ENCODE data around the gene MASP1.
"Not testable (repeated sequence)": the region's sequence is repeated elsewhere in the genome, so short reads cannot be mapped to it uniquely, and the experiment has no call there.

MASP1 gene

GRCh38 chr3:187212705-187213104, 78.8 kb downstream of the MASP1 start:
- FAIRE-seq = no peak

DNA sequence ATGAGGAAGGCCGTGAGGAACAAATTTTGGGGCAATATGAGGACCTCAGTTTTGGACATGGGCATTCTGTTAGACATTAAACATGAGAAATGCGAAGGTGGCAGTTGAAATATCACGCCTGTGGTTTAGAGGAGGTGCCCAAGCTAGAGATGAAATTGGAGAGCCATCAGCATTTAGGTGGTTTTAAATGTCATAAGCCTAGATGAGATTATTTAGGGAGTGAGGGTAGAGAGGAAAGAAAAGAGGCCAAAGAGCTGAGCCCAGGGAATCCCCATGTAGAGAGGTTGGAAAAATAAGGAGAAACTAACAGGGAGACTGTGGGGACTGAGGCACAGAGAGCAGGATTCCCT, 79.4 kb downstream of the MASP1 start:
- FAIRE-seq = no peak

- FAIRE-seq = no peak
These were observed 79.9 kb downstream of the MASP1 start for GRCh38 chr3:187211532-187212195.

GRCh38 chr3:187210545-187211327, 80.8 kb downstream of the MASP1 start:
- FAIRE-seq = no peak

DNA sequence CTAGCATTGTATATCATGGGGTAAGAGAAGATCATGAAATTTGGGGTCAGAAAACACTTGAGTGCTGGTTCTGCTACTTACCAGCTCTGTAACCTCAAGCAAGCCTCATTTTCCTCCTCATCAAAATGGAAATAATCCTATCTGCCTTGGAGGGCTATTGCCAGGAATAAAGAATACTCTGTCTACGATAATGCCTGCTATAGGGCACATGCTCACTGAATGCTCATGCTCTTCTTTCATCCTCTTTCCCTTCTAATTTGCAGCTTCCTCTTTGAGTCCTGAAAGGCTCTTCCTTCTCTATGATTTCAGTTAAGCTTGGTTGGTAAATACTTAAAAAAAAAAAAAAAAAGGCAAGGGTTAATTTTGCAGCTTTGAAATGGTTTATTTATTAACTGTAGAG, 81.4 kb downstream of the MASP1 start:
- FAIRE-seq = no peak

DNA sequence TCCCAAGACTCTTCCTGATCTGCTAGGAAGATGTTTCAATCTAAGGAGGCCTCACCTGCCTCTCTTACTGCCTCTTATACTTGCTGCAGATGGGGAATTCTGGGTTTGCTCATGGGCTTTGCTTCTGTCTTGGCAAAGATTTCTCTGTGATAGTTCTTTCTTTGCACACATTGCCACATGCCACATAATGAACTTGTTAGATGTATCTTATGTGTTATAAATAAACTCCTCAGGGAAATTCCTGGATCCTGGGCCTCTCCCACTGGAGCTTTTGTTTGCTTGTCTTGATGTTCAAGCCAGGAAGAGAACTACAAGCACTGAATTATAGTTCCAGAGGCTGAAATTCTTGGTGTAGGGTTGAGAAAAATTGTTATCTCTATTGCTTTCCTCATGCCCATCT, 82.0 kb downstream of the MASP1 start:
- no peak for FAIRE-seq

- no peak for FAIRE-seq
These were observed 83.4 kb downstream of the MASP1 start for GRCh38 chr3:187208159-187208558.

DNA sequence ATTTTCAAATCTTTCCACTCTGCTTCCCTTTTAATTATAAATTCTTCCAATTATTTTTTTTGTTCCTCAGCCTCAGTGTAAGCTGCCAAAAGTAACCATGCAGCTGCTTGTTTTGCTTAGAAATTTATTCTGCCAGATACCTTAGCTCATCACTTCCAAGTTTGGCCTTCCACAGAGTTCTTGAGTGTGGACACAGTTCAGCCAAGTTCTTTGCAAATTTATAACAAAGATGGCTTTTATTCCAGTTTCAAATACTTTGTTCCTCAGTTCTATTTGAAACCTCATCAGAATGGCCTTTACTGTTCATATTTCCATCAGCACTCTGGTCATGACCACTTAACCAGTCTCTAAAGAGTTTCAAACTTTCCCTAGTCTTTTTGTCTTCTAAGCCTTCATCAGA, 83.9 kb downstream of the MASP1 start:
- no peak for FAIRE-seq

- FAIRE-seq = no peak
These were observed 84.5 kb downstream of the MASP1 start for GRCh38 chr3:187207062-187207461.

DNA sequence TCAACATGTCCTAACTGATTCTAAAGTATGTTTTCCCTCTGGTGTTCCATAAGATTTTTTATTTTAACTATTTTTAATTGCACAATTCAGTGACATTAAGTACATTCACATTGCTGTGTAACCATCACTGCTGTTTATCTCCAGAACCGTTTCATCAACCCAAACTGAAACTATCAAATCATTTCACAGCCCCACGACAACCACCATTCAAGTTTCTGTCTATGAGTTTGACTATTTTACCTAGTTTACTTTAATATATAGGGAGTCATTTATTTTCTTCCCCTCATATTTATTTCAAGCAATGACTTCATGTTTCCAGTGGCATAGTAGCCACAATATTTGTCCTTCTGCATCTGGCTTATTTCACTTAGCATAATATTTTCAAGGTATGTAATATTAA, 85.9 kb downstream of the MASP1 start:
- no peak for FAIRE-seq

DNA sequence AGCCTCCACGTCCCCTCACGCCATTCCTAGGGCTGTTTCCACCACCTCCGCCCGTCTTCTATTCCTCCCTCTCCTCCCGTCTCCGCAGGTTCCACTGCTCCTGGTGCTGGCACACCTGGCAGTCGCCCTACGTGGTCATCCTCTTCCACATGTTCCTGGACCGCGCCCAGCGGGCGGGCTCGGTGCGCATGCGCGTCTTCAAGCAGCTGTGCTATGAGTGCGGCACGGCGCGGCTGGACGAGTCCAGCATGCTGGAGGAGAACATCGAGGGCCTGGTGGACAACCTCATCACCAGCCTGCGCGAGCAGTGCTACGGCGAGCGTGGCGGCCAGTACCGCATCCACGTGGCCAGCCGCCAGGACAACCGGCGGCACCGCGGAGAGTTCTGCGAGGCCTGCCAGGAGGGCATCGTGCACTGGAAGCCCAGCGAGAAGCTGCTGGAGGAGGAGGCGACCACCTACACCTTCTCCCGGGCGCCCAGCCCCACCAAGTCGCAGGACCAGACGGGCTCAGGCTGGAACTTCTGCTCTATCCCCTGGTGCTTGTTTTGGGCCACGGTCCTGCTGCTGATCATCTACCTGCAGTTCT, 92.0 kb downstream of the MASP1 start:
- not testable (repeated sequence) for FAIRE-seq

- FAIRE-seq = no peak
These were observed 93.0 kb downstream of the MASP1 start for GRCh38 chr3:187198490-187198889.

GRCh38 chr3:187197335-187197649, 94.2 kb downstream of the MASP1 start, which contains the start of gene RTP1:
Gene RTP1, plus strand, starts transcription at chr3:187197486. Its CDS starts 30 bp downstream, at chr3:187197516.
- FAIRE-seq = no peak

DNA sequence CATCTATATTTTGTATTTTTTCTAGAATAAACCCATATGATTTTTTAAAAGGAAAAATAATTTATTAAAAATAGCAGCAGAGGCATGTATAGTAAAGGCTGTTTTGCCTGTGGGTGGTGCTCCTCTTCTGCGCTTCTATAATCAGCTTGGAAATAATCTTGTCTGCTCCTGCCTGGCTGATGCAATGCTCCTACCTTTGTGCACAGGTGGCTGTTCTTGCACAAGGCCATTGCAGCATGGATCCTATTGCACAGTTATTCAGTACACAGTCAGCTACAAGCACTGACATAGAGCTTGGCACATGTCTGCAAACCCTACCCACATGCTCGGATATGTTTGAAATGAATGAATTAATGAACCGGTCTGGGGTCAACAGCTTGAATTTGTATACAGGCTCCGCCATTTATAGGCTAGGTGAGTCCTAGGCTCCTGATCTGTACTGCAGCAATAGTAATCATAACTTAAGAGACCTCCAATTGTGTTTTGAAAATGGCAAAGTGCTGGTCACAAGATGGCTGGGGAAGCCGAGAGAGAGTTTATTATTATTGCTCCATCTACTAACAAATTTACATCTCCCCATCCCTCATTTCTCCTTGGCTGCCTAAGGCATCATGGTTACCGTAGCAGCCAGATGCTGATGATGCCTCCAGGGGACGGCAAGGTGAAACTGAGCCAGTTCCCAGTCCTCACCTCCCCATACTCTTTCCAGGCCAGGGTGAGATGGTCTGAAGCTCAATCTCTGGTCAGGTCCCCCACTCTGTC, 94.8 kb downstream of the MASP1 start:
- no peak for FAIRE-seq

- no peak for FAIRE-seq
These were observed 98.4 kb downstream of the MASP1 start for GRCh38 chr3:187193181-187193580.

- FAIRE-seq = no peak
These were observed 100.3 kb downstream of the MASP1 start for GRCh38 chr3:187191271-187191670.

GRCh38 chr3:187188931-187189330, 102.6 kb downstream of the MASP1 start:
- FAIRE-seq = no peak

DNA sequence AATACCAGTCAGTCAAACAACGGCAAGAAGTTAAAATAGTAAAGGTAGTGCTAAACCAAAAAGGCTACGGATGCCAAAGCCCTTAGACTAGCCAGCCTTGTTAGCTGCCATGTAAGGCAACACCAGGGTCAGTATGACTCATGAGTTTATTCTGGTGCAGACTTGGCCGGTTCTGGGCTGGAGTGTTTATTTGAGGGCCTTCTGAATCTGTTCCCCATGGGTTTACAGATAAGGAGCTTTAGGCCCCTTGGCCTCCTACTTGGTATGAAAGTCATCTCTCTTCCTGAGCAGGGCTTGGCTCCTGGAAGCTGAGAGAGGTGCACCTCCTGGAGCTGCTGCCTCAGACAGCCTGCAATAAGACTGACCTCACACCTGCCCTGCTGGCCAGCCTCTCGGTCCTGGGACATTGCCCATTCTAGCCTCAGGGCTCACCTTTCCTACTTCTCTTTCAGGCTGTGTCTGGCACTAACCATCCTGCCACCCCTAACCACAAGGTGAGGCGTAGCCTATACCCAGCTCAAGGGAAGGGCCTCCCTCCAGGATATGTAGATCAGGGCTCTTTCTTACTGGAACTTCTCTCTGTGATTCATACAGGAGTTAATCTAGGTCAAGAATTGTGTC, 104.6 kb downstream of the MASP1 start:
- FAIRE-seq = no peak

DNA sequence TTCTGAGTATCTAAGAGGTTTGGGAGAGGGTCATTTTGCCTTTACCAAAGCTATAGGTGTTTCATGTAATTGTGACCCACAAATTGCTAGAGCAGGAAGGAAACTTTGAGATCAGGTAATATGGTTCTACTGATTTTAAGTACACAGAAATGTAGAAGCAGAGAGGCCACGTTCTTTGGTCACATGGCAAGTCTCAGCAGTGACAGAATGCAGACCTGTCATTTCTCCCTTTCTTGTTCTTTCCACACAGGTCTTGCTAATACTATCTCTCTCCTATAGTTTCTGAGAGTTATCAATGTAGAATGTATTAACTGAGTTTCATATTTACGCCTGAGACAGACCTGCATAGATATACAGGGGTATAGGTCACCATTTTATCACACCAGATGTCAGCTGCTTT, 105.2 kb downstream of the MASP1 start:
- FAIRE-seq = no peak

GRCh38 chr3:187185759-187186158, 105.8 kb downstream of the MASP1 start:
- FAIRE-seq = no peak

All from TTC549 (cell line).